ENCODE results near the gene SLC39A3. TPM values are rescaled to one million over a fixed set of nuclear protein-coding genes. Genes with fewer than 3 reads are reported as not detected.

SLC39A3 gene
- total RNA-seq = 10 to 100 TPM; 20.1 to 23.2 TPM

DNA sequence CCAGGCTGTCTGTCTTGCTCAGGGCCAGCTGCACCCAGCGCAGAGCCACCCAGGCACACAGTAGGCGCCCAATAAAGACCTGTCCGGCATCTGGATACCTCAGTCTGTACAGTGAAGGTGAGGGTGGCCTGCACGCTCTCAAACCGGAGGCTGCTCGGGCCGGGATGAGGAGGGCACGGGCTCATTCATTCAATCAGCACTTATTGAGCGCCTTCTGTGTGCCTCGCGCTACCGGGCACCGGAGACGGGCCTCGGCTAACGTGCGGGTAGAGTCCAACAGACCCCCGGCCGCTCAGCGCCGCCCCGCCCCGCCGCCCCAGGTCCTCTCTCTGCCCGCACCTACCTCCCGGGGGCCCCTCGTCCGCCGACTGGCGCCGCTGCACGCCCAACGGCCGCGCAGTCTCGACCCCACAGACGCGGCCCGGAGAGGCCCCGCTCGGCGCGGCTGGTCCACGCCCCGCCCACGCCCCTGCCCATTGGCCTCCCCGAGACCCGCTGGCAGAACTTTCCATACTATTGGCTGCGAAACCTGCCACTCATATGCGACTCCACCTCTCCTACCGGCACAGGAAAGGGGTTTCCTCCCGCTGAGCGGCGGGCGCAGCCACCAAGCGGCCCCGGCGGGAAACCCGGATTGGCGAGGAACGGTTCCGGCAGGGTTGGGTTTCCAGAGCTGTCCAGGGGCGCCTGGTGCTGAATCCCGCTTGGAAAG lies at the start of gene SLC39A3:
TSS of gene SLC39A3 (minus strand) at position 416 of the 712 bp plus-strand sequence. CDS start 2,760 bp downstream, outside the sequence.
- Mint-ChIP-seq H3K9me3 (no peaks in the 10 kb centered on the region), H3K27me3 (ENCODE audit: low read depth) (peaks cover 4% of the 10 kb centered on the region), H3K4me1 (ENCODE audit: low read depth) (peaks cover 19% of the 10 kb centered on the region), H3K36me3 (ENCODE audit: low read depth) (peaks cover 17% of the 10 kb centered on the region), H3K4me3 (peak within 1 kb of the TSS; percentile 89), H3K27ac (peak within 1 kb of the TSS; percentile 21)
- intact Hi-C loops (cut with micrococcal nuclease) = loop anchor here (1.0 to 2.0 kb wide), 2 partner anchors 35 to 46 kb away; partner anchors contain the start of gene THOP1
- peak; percentile 100 for DNase-seq
- CTCF ChIA-PET = interaction anchor here (0.6 to 1.2 kb wide), 5 partner anchors 10 to 413 kb away, joined by 3 to 7 read pairs (median 3); no protein-coding TSS in a partner anchor

DNA sequence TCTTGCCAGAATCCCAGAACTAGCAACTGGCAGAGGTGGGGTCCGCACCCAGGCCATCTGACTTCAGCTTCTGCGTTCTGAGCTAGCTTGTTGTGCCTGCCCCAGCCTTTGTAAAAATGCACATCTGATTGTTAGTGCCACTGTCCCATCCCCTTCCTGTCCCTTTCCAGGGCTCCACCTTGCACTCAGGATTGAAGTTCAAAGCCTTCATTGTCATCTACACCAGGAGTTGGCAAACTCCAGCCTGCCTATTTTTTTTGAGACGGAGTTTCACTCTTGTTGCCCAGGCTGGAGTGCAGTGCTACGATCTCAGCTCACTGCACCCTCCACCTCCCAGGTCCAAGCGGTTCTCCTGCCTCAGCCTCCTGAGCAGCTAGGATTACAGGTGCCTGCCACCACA lies 48.4 kb upstream of the SLC39A3 start:
- Mint-ChIP-seq H3K9me3 (no peaks in the 10 kb centered on the region), H3K4me3 (no peak overlapping the region), H3K36me3 (ENCODE audit: low read depth) (peaks cover 22% of the 10 kb centered on the region), H3K27ac (no peak overlapping the region), H3K4me1 (ENCODE audit: low read depth) (peaks cover 45% of the 10 kb centered on the region), H3K27me3 (ENCODE audit: low read depth) (no peaks in the 10 kb centered on the region)
- DNase-seq = no peak
- intact Hi-C loops (cut with micrococcal nuclease) = loop anchor here (10.0 kb wide), 2 partner anchors 313 to 623 kb away; partner anchors contain the start of genes DOT1L and GADD45B
- CTCF ChIA-PET = no interaction called here

GRCh38 chr19:2787115-2787514 lies 47.3 kb upstream of the SLC39A3 start:
- Mint-ChIP-seq H3K9me3 (no peaks in the 10 kb centered on the region), H3K27ac (no peak overlapping the region), H3K4me1 (ENCODE audit: low read depth) (peaks cover 50% of the 10 kb centered on the region), H3K27me3 (ENCODE audit: low read depth) (no peaks in the 10 kb centered on the region), H3K4me3 (peak overlapping the region; percentile 56), H3K36me3 (ENCODE audit: low read depth) (peaks cover 19% of the 10 kb centered on the region)
- CTCF ChIA-PET = no interaction called here
- intact Hi-C loops (cut with micrococcal nuclease) = loop anchor here (10.0 kb wide), 2 partner anchors 312 to 622 kb away; partner anchors contain the start of genes DOT1L and GADD45B
- no peak for DNase-seq

- Mint-ChIP-seq H3K27me3 (ENCODE audit: low read depth) (no peaks in the 10 kb centered on the region), H3K9me3 (no peaks in the 10 kb centered on the region), H3K4me1 (ENCODE audit: low read depth) (peaks cover 66% of the 10 kb centered on the region), H3K27ac (peak within 1 kb of the TSS; percentile 79), H3K36me3 (ENCODE audit: low read depth) (peaks cover 16% of the 10 kb centered on the region), H3K4me3 (peak within 1 kb of the TSS; percentile 94)
- intact Hi-C loops (cut with micrococcal nuclease) = loop anchor here (1.0 to 10.0 kb wide), 6 partner anchors 34 to 621 kb away; partner anchors contain the start of genes DOT1L, GADD45B, SLC39A3 and ZNF554
- DNase-seq = peak; percentile 100
- CTCF ChIA-PET = interaction anchor here (0.6 to 0.9 kb wide), 4 partner anchors 103 to 1591 kb away, joined by 3 to 4 read pairs (median 3); no protein-coding TSS in a partner anchor
Observed at GRCh38 chr19:2785244-2785997, 45.6 kb upstream of the SLC39A3 start, which contains the start of gene THOP1. TSS of gene THOP1 (plus strand) at chr19:2785503. CDS start at chr19:2785663, 160 bp downstream.

GRCh38 chr19:2783781-2784145 lies 43.9 kb upstream of the SLC39A3 start:
- Mint-ChIP-seq H3K27me3 (ENCODE audit: low read depth) (no peaks in the 10 kb centered on the region), H3K4me3 (peak overlapping the region; percentile 94), H3K9me3 (no peaks in the 10 kb centered on the region), H3K4me1 (ENCODE audit: low read depth) (peaks cover 62% of the 10 kb centered on the region), H3K27ac (peak overlapping the region; percentile 91), H3K36me3 (ENCODE audit: low read depth) (peaks cover 15% of the 10 kb centered on the region)
- DNase-seq = no peak
- intact Hi-C loops (cut with micrococcal nuclease) = loop anchor here (1.0 to 10.0 kb wide), 5 partner anchors 161 to 619 kb away; partner anchors contain the start of genes DOT1L, GADD45B, NCLN and PLEKHJ1
- CTCF ChIA-PET = interaction anchor here (0.6 to 1.4 kb wide), 3 partner anchors 104 to 317 kb away, joined by 3 to 4 read pairs (median 4); no protein-coding TSS in a partner anchor

DNA sequence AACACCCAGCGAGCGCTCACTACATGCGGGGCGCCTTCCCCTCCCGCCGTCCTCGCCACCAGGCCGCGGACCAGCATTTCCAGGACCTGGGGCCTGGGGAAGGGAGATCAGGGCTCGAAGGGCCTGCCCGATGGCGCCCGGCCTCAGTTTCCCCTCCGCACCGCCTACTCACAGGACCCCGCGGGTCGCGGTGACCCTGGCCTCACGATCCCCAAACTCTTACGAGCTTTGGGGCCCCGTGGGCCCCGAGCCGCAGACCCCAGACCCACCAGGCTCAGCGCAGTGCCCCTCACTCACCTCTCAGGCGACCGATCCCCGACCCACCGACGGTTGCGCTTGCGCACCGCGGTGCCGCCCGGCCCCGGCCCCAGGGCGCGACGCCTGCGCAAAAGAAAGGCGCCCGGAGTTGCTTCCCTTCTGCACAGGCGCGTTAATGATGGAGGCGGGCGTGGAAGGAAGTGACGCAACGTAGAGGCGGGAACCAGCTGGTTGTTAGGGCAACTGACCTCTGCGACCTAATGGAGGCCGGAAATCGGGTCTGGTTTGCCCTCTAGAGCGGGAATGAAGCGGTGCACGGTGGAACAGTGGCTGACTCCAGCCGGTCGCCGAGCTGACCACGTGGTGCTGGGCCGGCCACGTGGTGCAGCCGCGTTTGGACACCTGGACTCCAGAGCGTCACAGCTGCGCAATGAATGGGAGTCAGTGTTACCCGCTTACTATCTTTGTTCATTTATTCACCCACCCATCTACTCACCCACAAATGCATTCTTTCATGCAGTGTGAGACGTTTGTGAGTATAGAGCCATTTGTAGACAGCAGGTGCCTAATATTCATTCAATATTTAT lies 43.3 kb upstream of the SLC39A3 start, which contains the start of gene SGTA:
TSS of gene SGTA (minus strand) at position 338 of the 845 bp plus-strand sequence. CDS start 14,205 bp downstream, outside the sequence.
- Mint-ChIP-seq H3K27me3 (ENCODE audit: low read depth) (no peaks in the 10 kb centered on the region), H3K4me1 (ENCODE audit: low read depth) (peaks cover 65% of the 10 kb centered on the region), H3K36me3 (ENCODE audit: low read depth) (peaks cover 14% of the 10 kb centered on the region), H3K4me3 (peak within 1 kb of the TSS; percentile 94), H3K27ac (peak within 1 kb of the TSS; percentile 91), H3K9me3 (no peaks in the 10 kb centered on the region)
- DNase-seq = peak; percentile 99
- CTCF ChIA-PET = interaction anchor here (0.6 to 2.7 kb wide), 4 partner anchors 34 to 135 kb away, joined by 3 to 8 read pairs (median 5); no protein-coding TSS in a partner anchor
- intact Hi-C loops (cut with micrococcal nuclease) = loop anchor here (1.0 to 10.0 kb wide), 5 partner anchors 162 to 618 kb away; partner anchors contain the start of genes DOT1L, GADD45B, NCLN and PLEKHJ1

DNA sequence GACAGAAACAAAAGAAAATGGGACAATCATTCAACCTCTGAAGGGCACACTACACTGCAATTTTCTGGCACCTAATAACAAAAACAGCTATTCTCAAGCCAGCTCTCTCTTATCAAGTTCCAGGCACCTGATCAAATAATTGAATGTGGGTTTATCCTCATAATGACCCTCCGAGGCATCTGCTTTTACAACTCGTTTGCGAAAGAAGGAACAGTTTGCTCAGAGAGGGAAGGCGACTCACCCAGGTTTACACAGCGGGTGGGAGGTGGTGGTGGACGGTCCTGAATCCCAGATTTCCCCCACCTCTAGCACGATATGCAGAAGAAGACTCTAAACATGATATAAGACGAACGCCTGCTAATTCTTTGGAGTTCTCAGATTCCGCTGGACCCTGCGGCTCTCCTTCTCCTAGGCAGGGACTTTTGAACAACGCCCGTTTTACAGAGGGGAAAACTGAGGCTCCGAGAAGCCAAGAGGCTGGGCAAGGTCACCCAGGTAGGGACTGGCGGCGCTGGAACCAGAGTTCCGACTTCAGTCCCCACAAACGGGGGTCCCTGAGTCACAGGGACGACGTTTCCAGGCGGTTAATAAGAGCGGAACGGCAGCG lies 42.6 kb upstream of the SLC39A3 start:
- intact Hi-C loops (cut with micrococcal nuclease) = loop anchor here (2.0 to 10.0 kb wide), 3 partner anchors 162 to 618 kb away; partner anchors contain the start of genes DOT1L, GADD45B and ZNF77
- CTCF ChIA-PET = interaction anchor here (0.6 to 2.7 kb wide), 3 partner anchors 33 to 134 kb away, joined by 4 to 8 read pairs (median 6); no protein-coding TSS in a partner anchor
- no peaks in the 10 kb centered on the region for H3K9me3 Mint-ChIP-seq
- H3K4me1 Mint-ChIP-seq (ENCODE audit: low read depth) = peaks cover 59% of the 10 kb centered on the region
- H3K36me3 Mint-ChIP-seq (ENCODE audit: low read depth) = peaks cover 11% of the 10 kb centered on the region
- H3K4me3 Mint-ChIP-seq = peak overlapping the region; percentile 94
- H3K27me3 Mint-ChIP-seq (ENCODE audit: low read depth) = no peaks in the 10 kb centered on the region
- DNase-seq = peak; percentile 27
- peak overlapping the region; percentile 74 for H3K27ac Mint-ChIP-seq

GRCh38 chr19:2780284-2780683 lies 40.5 kb upstream of the SLC39A3 start:
- Mint-ChIP-seq H3K4me3 (no peak overlapping the region), H3K27ac (no peak overlapping the region), H3K36me3 (ENCODE audit: low read depth) (peaks cover 11% of the 10 kb centered on the region), H3K27me3 (ENCODE audit: low read depth) (no peaks in the 10 kb centered on the region), H3K9me3 (no peaks in the 10 kb centered on the region), H3K4me1 (ENCODE audit: low read depth) (peaks cover 63% of the 10 kb centered on the region)
- DNase-seq = no peak
- CTCF ChIA-PET = interaction anchor here (0.6 to 2.7 kb wide), 5 partner anchors 31 to 132 kb away, joined by 3 to 8 read pairs (median 4); partner anchors contain the start of gene ZNF554
- intact Hi-C loops (cut with micrococcal nuclease) = loop anchor here (10.0 kb wide), 2 partner anchors 305 to 615 kb away; partner anchors contain the start of genes DOT1L and GADD45B

GRCh38 chr19:2779121-2779740 lies 39.4 kb upstream of the SLC39A3 start:
- Mint-ChIP-seq H3K4me1 (ENCODE audit: low read depth) (peaks cover 60% of the 10 kb centered on the region), H3K9me3 (no peaks in the 10 kb centered on the region)
- intact Hi-C loops (cut with micrococcal nuclease) = no loop called here

GRCh38 chr19:2777952-2778683 lies 38.3 kb upstream of the SLC39A3 start:
- H3K27ac Mint-ChIP-seq = no peak overlapping the region
- no peak overlapping the region for H3K4me3 Mint-ChIP-seq
- no peak for DNase-seq
- CTCF ChIA-PET = interaction anchor here (1.0 kb wide), 1 partner anchor 130 kb away, joined by 3 read pairs; no protein-coding TSS in a partner anchor
- H3K27me3 Mint-ChIP-seq (ENCODE audit: low read depth) = no peaks in the 10 kb centered on the region
- H3K4me1 Mint-ChIP-seq (ENCODE audit: low read depth) = peaks cover 54% of the 10 kb centered on the region
- intact Hi-C loops (cut with micrococcal nuclease) = no loop called here
- H3K9me3 Mint-ChIP-seq = no peaks in the 10 kb centered on the region
- peaks cover 13% of the 10 kb centered on the region for H3K36me3 Mint-ChIP-seq (ENCODE audit: low read depth)

More at GRCh38 chr19:2779121-2779740, 39.4 kb upstream of the SLC39A3 start:
- CTCF ChIA-PET = interaction anchor here (0.9 kb wide), 1 partner anchor 131 kb away, joined by 3 read pairs; no protein-coding TSS in a partner anchor
- no peak overlapping the region for H3K4me3 Mint-ChIP-seq
- H3K27ac Mint-ChIP-seq = no peak overlapping the region
- H3K27me3 Mint-ChIP-seq (ENCODE audit: low read depth) = no peaks in the 10 kb centered on the region
- peaks cover 13% of the 10 kb centered on the region for H3K36me3 Mint-ChIP-seq (ENCODE audit: low read depth)
- no peak for DNase-seq

Data from activated naive CD4-positive, alpha-beta T cell treated with anti-CD3 and anti-CD28 coated beads for 36 hours (primary cell).